Stimulated activated CD4-positive, alpha-beta T cell treated with anti-CD3 and anti-CD28 coated beads, Interleukin-12 subunit alpha, Interleukin-12 subunit beta, amount 100 ng/mL, for 48 hours (primary cell): ENCODE measurements around the gene CCDC86.

Experiments
- DNase-seq, 3 donors: peaks; one replicate each; pipeline ENCODE4 v3.0.0-alpha.2; 2020; ENCODE audit warnings: low read depth in 2 of 3, low spot score in 1 of 3

Gene CCDC86

GRCh38 chr11:60889869-60890311 is 48.0 kb downstream of the CCDC86 start:
- DNase-seq, result no peak

GRCh38 chr11:60890696-60891095 is 48.8 kb downstream of the CCDC86 start:
- DNase-seq, result no peak

GRCh38 chr11:60891103-60891741 is 49.3 kb downstream of the CCDC86 start:
- DNase-seq, result no peak

- DNase-seq, result no peak
Observed at GRCh38 chr11:60895687-60896086, 53.8 kb downstream of the CCDC86 start.

GRCh38 chr11:60897496-60897895 is 55.6 kb downstream of the CCDC86 start:
- DNase-seq, result no peak

GRCh38 chr11:60899046-60899936 is 57.4 kb downstream of the CCDC86 start:
- DNase-seq, result no peak

- DNase-seq, result no peak
Observed at GRCh38 chr11:60899977-60900376, 58.1 kb downstream of the CCDC86 start.
